Measurements from ENCODE around the gene HLA-DPA1.

Gene HLA-DPA1

DNA sequence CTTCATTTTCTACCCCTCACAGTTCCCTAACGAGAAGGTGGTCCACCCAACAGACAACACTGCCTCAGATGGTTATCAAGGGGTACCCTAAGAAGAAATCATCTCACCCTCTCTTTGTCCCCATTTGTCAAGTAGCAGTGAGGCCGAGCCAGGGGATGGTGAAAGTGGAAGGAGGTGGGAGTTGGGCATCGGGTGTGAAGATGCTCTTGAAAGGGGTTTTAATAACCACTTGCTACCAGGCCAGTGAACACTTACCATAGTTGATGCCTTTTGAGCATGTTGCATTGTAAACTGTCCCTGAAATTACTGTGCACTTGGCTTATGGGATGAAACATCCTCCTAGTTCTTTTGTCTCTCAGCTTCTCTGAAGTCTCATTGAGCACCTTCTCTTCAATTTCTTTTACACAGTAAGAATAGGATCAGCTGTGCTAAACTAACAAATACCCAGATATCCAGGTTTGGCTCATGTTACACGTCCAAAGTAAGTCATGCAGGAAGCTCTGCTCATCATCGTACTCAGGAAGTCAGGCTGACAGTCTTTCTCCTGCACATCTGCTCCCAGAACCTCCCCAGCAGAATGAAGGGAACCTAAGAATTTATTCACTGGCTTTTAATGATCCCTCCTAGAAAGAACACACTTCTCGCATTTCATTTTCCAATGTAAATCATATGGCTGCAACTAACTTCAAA, 15.6 kb upstream of the HLA-DPA1 start:
- Histone ChIP-seq H3K4me2 (ENCODE audit: low read length) (no peak overlapping the region), H3K9ac (ENCODE audit: low read length) (no peak overlapping the region), H3K4me1 (ENCODE audit: low read length) (peaks cover 13% of the 10 kb centered on the region), H2AFZ (ENCODE audit: low read depth, low read length) (no peak overlapping the region), H3K36me3 (replicated peaks; ENCODE audit: low read depth, low read length) (peaks cover 11% of the 10 kb centered on the region), H3K79me2 (ENCODE audit: low read length) (no peaks in the 10 kb centered on the region), H3K27ac (ENCODE audit: low read length) (no peak overlapping the region), H3K4me3 (ENCODE audit: low read length) (no peak overlapping the region), H4K20me1 (ENCODE audit: insufficient read depth, low read length) (no peaks in the 10 kb centered on the region), H3K9me3 (ENCODE audit: insufficient read depth, low read length) (no peaks in the 10 kb centered on the region), H3K27me3 (ENCODE audit: low read depth, low read length) (no peaks in the 10 kb centered on the region)
- TF ChIP-seq EZH2phosphoT487 (IDR thresholded peaks at IDR 0.05; ENCODE audit: low read depth) (no peak), CTCF (IDR thresholded peaks at IDR 0.05; ENCODE audit: low read depth, low read length) (no peak)

DNA sequence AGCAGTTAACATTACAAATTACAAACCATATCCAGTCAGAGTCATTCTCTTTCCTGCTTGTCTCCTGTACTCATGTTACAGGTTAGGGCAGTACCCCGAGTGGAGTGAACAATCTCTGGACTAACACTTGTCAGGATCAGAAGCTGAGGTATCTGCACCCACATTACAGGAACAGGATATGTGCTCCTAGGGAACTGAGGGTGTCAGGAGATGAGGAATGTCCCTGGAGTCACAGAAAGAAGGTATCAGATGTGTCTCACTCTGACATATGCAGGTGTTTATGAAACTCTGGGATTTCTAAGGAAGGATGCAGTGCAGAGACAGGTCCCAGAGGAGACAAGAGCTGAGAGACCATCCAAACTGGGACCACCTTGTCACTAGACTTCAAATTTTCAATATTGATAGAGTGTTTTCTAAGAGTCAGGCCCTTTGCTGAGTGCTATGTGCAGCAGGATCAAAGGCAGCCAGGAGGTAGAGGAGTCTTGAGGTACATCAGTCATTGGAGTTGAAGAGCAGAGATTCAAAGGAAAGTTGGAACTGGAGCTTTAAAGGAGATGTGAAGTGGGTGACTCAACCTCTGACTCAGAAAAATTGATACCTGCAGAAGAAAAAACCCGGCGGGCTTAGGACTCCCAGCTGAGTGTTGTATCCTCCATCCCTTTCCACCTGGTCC, 14.9 kb upstream of the HLA-DPA1 start:
- Histone ChIP-seq H3K27ac (ENCODE audit: low read length) (no peak overlapping the region), H3K79me2 (ENCODE audit: low read length) (no peaks in the 10 kb centered on the region), H3K36me3 (replicated peaks; ENCODE audit: low read depth, low read length) (peaks cover 11% of the 10 kb centered on the region), H3K27me3 (ENCODE audit: low read depth, low read length) (no peaks in the 10 kb centered on the region), H3K4me3 (ENCODE audit: low read length) (no peak overlapping the region), H3K9ac (ENCODE audit: low read length) (no peak overlapping the region), H3K4me1 (ENCODE audit: low read length) (peaks cover 6% of the 10 kb centered on the region), H4K20me1 (ENCODE audit: insufficient read depth, low read length) (0 out of 2 replicates have a peak, but pooled peaks cover under 1% of the 10 kb centered on the region), H3K9me3 (ENCODE audit: insufficient read depth, low read length) (no peaks in the 10 kb centered on the region), H2AFZ (ENCODE audit: low read depth, low read length) (no peak overlapping the region), H3K4me2 (ENCODE audit: low read length) (no peak overlapping the region)
- TF ChIP-seq EZH2phosphoT487 (IDR thresholded peaks at IDR 0.05; ENCODE audit: low read depth) (no peak), CTCF (IDR thresholded peaks at IDR 0.05; ENCODE audit: low read depth, low read length) (no peak)

DNA sequence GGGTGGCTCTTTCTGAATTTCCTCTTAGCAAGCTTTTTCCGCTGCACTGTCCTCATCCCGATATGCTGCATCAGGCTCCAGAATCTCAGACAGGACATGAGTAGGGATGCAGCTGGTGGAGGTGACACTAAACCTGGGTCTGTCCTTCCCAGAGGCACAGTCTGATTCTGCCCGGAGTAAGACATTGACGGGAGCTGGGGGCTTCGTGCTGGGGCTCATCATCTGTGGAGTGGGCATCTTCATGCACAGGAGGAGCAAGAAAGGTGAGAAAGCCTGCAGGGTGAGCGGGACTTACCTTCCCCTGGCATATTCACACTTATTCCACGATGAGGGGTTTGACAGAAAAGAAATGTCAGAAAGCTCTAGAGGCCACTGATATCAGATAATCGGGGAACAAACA, 12.2 kb upstream of the HLA-DPA1 start:
- Histone ChIP-seq H3K4me3 (ENCODE audit: low read length) (no peak overlapping the region), H3K27ac (ENCODE audit: low read length) (no peak overlapping the region), H3K4me2 (ENCODE audit: low read length) (no peak overlapping the region), H4K20me1 (ENCODE audit: insufficient read depth, low read length) (peaks cover 14% of the 10 kb centered on the region; the same call in 1 of the 2 replicates), H3K27me3 (ENCODE audit: low read depth, low read length) (no peaks in the 10 kb centered on the region), H2AFZ (ENCODE audit: low read depth, low read length) (no peak overlapping the region), H3K79me2 (ENCODE audit: low read length) (peaks cover 17% of the 10 kb centered on the region; the same call in 1 of the 2 replicates), H3K4me1 (ENCODE audit: low read length) (no peaks in the 10 kb centered on the region), H3K36me3 (replicated peaks; ENCODE audit: low read depth, low read length) (peaks cover 17% of the 10 kb centered on the region), H3K9ac (ENCODE audit: low read length) (no peak overlapping the region), H3K9me3 (ENCODE audit: insufficient read depth, low read length) (no peaks in the 10 kb centered on the region)
- no peak for TF ChIP-seq CTCF (IDR thresholded peaks at IDR 0.05; ENCODE audit: low read depth, low read length)
- no peak for TF ChIP-seq EZH2phosphoT487 (IDR thresholded peaks at IDR 0.05; ENCODE audit: low read depth)

DNA sequence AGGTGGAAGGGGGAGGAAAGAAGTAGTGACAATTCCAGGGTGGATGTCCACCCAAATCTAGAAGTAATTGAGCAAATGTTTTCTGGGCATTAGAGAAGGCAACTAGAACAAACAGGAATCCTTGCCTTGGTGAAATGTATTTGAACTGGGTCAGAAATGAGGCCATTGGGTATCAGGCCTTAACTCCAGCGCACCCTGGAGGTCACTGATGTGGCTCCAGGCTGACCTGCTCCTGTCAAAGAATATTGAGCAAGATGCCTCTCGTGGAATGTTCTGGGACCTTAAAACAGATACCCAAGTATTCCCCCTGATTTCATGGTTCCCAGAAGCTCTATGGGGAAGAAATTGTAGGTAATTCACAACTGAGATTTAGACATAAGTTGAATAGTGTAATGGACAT, 9.3 kb upstream of the HLA-DPA1 start:
- Histone ChIP-seq H3K27ac (ENCODE audit: low read length) (no peak overlapping the region), H2AFZ (ENCODE audit: low read depth, low read length) (no peak overlapping the region), H3K36me3 (replicated peaks; ENCODE audit: low read depth, low read length) (peaks cover 31% of the 10 kb centered on the region), H3K4me1 (ENCODE audit: low read length) (peaks cover 11% of the 10 kb centered on the region), H3K79me2 (ENCODE audit: low read length) (peaks cover 45% of the 10 kb centered on the region), H4K20me1 (ENCODE audit: insufficient read depth, low read length) (peaks cover 31% of the 10 kb centered on the region), H3K27me3 (ENCODE audit: low read depth, low read length) (no peaks in the 10 kb centered on the region), H3K9me3 (ENCODE audit: insufficient read depth, low read length) (no peaks in the 10 kb centered on the region), H3K9ac (ENCODE audit: low read length) (no peak overlapping the region), H3K4me2 (ENCODE audit: low read length) (no peak overlapping the region), H3K4me3 (ENCODE audit: low read length) (no peak overlapping the region)
- peak; percentile 65 for TF ChIP-seq CTCF (IDR thresholded peaks at IDR 0.05; ENCODE audit: low read depth, low read length)
- TF ChIP-seq EZH2phosphoT487 (IDR thresholded peaks at IDR 0.05; ENCODE audit: low read depth): no peak

Measured in OCI-LY3 (cell line).